Endothelial cell (in vitro differentiated cells): ENCODE data around the gene PDZD7. TPM values are rescaled to one million over a fixed set of nuclear protein-coding genes. Genes with fewer than 3 reads are reported as not detected.

Experiments
- DNase-seq: peaks from one replicate; pipeline ENCODE4 v3.0.0; 2021; ENCODE audit warnings: low spot score
- H3K27ac Mint-ChIP-seq: one replicate; pipeline ENCODE4 v1.8.0; 2021; ENCODE audit warnings: mixed read lengths, inconsistent platforms; ENCODE audit not compliant: unreplicated experiment
- H3K27me3 Mint-ChIP-seq: one replicate; pipeline ENCODE4 v1.8.0; 2021; ENCODE audit warnings: mild to moderate bottlenecking, moderate library complexity, mixed read lengths, inconsistent platforms; ENCODE audit not compliant: unreplicated experiment
- H3K36me3 Mint-ChIP-seq: one replicate; pipeline ENCODE4 v1.8.0; 2021; ENCODE audit warnings: mild to moderate bottlenecking, low read depth, mixed read lengths, inconsistent platforms; ENCODE audit not compliant: unreplicated experiment
- H3K4me1 Mint-ChIP-seq: one replicate; pipeline ENCODE4 v1.8.0; 2021; ENCODE audit warnings: mild to moderate bottlenecking, mixed read lengths, inconsistent platforms; ENCODE audit not compliant: unreplicated experiment
- H3K4me3 Mint-ChIP-seq: one replicate; pipeline ENCODE4 v1.8.0; 2021; ENCODE audit warnings: mild to moderate bottlenecking, mixed read lengths, inconsistent platforms; ENCODE audit not compliant: unreplicated experiment
- H3K9me3 Mint-ChIP-seq: one replicate; pipeline ENCODE4 v1.8.0; 2021; ENCODE audit warnings: mixed read lengths, inconsistent platforms; ENCODE audit not compliant: unreplicated experiment
- CTCF ChIP-seq: fragments of 200-600 bp; sonication (generic); IDR thresholded peaks from one replicate; pipeline ENCODE4 v1.5.0; 2021; ENCODE audit warnings: antibody characterized with exemption; ENCODE audit not compliant: unreplicated experiment
- total RNA-seq: library from RNA; stranded (reverse); fragmentation: NEBNext Ultra II Directional; extraction: Animal tissue kit (Norgen Biotek cat#: 25700); gene quantifications from one replicate; pipeline ENCODE4 v1.2.1, GENCODE V29; 2021; ENCODE audit not compliant: unreplicated experiment

The PDZD7 gene
- total RNA-seq, 1 donor from 2014 or later, result 0.54 TPM

DNA sequence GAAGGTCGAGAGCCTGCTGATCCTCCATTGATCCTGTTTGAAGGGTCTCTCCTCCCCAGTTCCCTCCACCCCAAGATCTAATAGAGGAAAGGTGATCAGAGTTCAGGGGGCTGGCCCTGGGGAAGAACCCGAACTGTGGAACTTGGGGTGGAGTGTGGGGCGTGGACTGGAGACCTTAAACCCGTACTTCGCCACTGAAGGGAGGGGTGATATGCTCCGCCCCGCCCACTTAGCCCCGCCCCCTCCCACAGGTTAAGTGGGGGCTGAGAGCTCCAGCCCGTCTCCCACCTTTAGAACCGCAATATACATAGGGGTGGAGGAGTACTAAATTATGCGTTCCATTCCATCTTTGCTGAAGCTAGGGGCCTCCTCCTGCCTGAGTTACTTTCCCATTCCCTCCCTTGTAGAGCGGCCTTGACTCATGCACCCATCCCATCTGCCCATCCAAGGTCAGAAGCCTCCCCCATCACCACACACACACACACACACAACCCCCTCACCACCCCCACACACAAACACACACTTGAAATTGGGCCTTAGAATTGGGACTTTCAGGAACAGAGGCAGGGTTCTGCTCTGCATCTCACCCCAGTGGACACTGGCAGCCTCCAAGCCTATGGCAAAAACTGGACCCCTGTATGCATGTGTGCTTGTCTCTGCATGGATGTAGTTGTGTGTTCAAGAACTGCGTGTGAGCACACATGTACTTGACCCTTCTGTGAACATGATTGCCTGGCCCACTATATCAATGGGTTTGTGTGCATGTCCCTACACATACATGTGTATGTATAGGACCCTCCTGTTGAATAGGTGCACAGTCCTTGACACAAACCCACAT, 60.6 kb downstream of the PDZD7 start:
- Mint-ChIP-seq H3K27me3 (peaks cover 15% of the 10 kb centered on the region), H3K4me3 (peak overlapping the region; percentile 78), H3K36me3 (no peaks in the 10 kb centered on the region), H3K4me1 (peaks cover 14% of the 10 kb centered on the region), H3K27ac (peak overlapping the region; percentile 30), H3K9me3 (no peaks in the 10 kb centered on the region)
- DNase-seq, result no peak
- TF ChIP-seq CTCF, result no peak

DNA sequence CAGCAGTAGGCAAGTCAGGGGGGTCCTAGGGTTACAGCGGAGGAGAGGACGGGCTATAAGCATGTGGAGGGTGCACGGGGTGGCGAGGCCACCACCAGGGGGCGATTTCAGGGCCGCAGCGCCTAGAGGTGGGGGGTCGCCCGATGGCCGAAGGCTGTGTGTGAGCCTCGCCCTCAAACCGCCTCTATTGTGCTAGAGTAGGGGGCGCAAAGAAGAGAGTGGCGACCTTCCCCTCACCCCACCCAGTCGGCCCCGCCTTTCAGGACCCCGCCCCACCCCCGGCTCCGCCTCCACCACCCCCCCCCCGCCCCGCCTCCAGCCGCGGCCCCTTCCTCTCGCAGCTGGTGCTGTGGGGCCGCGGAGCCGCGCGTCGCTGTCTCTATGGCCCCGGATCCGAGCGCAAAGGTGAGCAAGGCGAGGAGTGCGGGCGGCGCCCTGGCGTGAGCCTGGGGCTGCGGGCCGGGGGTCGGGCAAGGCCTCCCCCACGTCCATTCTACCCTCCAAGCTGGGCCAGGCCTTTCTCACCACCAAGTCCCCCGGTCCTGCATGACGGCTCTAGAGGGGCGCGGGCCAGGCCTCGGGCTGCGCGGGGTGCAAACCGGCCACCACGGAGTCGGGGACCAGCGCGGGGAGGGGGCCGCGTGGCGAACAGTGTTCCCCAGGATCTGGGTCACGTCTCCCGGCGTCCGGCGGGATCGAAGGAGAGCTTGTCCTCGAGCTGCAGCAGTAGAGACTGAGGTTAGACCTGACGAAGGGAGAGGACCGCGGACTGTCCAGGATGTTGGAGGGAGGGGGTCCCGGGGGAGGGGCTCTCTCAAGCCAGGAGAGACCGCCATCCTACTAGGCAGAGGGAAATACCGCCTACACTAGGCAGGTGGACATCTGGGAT, 61.5 kb downstream of the PDZD7 start, which contains the start of gene SEMA4G:
Gene SEMA4G, plus strand, starts transcription at position 318 of the 889 bp plus-strand sequence. CDS start 3,409 bp downstream, outside the sequence.
- Mint-ChIP-seq H3K4me1 (peaks cover 14% of the 10 kb centered on the region), H3K4me3 (peak within 1 kb of the TSS; percentile 78), H3K9me3 (no peaks in the 10 kb centered on the region), H3K27ac (peak within 1 kb of the TSS; percentile 59), H3K27me3 (peaks cover 14% of the 10 kb centered on the region), H3K36me3 (no peaks in the 10 kb centered on the region)
- peak; percentile 79 for TF ChIP-seq CTCF
- peak; percentile 69 for DNase-seq

DNA sequence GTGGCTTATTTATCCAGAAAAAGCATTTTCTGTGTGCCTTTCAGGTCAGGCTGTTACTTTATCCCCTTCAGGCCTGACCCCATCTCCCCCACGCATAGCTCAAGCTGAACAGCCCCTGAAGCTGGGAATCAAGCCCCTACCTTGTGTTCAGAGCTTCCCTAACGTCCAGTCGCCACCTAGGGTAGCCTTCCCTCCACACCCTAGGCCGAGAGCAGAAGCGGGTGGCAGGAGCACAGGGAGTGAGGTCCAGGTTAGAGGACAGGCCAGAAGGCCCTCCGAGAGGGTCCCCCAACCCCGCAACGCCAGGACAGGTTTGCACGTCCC, 62.1 kb downstream of the PDZD7 start:
- Mint-ChIP-seq H3K4me3 (peak overlapping the region; percentile 69), H3K4me1 (peaks cover 14% of the 10 kb centered on the region), H3K36me3 (no peaks in the 10 kb centered on the region), H3K27me3 (peaks cover 14% of the 10 kb centered on the region), H3K9me3 (no peaks in the 10 kb centered on the region), H3K27ac (no peak overlapping the region)
- no peak for DNase-seq
- TF ChIP-seq CTCF, result no peak

GRCh38 chr10:100968062-100968736, 62.7 kb downstream of the PDZD7 start:
- H3K9me3 Mint-ChIP-seq, result no peaks in the 10 kb centered on the region
- TF ChIP-seq CTCF, result no peak
- peaks cover 14% of the 10 kb centered on the region for H3K27me3 Mint-ChIP-seq
- no peak for DNase-seq
- peak overlapping the region; percentile 59 for H3K27ac Mint-ChIP-seq
- H3K36me3 Mint-ChIP-seq, result no peaks in the 10 kb centered on the region
- peak overlapping the region; percentile 76 for H3K4me3 Mint-ChIP-seq
- peaks cover 14% of the 10 kb centered on the region for H3K4me1 Mint-ChIP-seq
